GM19035 (cell line): ENCODE results near the gene CTSZ.
"Not testable (repeated sequence)": the region's sequence is repeated elsewhere in the genome, so short reads cannot be mapped to it uniquely, and the experiment has no call there.

ENCODE experiments used
- ATAC-seq: cut with Tn5 transposase; IDR thresholded peaks from one replicate; pipeline ENCODE4 v1.9.1; 2021; ENCODE audit not compliant: unreplicated experiment

The CTSZ gene

DNA sequence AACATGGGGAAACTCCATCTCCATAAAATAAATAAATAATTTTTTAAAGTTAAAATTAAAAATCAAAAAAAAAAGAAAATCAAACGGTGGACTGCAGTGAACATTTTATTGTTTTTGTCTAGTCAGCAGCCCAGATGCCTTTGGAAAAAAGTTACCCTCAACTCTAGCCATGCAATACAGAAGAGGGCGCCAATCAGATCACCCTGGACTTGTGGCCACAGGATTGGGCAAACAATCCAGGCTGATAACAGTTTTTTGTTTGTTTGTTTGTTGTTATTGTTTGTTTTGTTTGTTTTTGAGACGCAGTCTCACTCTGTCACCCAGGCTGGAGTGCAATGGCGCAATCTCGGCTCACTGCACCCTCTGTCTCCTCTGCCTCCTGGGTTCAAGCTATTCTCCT lies 56.5 kb downstream of the CTSZ start:
- ATAC-seq = no peak

DNA sequence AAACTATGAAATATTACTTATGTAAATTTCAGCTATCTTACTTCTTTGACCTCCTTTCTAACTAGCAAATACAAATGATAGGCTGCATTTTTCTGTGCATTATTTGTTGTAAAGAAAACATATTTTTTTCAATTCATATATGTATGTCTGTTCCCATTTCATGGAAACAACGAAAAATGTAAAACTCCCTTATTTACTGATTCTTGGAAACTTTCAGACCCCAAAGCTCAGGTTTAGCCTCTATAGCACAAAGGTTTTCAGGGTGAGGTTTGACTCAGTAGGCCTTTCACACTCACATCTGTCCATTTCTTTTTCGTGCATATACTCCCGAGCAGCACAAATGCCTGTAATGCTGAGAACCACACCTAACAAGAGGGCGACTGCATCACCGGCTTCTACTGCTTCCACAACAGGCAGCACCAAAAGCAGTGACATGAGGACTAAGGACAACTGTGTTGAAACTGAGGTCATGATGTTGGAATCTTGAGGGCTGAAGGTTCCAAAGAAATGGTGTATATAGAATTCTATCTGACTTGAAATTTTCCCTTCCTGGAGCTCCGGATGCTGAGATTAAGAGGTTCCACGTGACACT lies 59.2 kb downstream of the CTSZ start:
- not testable (repeated sequence) for ATAC-seq

DNA sequence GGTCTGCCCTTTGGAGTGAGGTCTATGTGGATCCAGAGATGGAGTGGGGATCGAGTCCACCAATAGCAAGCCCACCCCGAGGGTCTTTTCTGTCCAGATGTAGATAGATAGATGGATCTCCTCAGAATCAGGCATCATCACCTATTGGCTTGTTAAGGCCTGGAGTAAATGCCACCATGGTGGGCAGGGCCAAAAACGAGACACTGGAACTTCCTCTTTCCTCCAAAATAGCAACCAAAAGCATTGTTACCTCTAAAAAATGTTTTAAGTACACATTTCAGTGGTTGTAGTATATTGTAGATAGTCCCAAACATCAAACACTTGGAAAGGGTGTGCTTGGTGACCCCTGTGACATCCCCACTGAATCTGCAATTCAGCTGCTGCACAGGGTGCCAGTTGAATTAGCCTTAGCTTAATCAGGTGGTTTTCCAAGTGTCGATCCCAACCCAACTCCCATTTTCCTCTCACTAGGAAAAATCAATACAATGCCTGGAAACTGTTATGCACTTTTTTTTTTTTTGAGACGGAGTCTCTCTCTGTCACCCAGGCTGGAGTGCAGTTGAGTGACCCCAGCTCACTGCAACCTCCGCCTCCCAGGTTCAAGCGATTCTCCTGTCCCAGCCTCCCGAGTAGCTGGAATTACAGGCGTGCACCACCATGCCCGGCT lies 61.0 kb downstream of the CTSZ start:
- ATAC-seq = no peak
